HEK293 (cell line): ENCODE data around the gene BTBD9.

ENCODE experiments used
- CTCF ChIA-PET: fragments of 350-600 bp; formaldehyde crosslinking; extraction: SDS; loops from one replicate; lab custom pipeline; 2021; ENCODE audit warnings: antibody characterized with exemption; lab: Yijun Ruan, JAX
- POLR2A ChIA-PET: fragments of 300-600 bp; formaldehyde crosslinking; extraction: SDS; loops from one replicate; lab custom pipeline; 2020; ENCODE audit warnings: antibody characterized with exemption, inconsistent platforms; lab: Yijun Ruan, JAX
- H3K27ac ChIP-seq: fragments of 200-500 bp; sonication (Bioruptor generic); 2 replicates; pipeline ENCODE4 v1.5.1; 2014; ENCODE audit warnings: low read depth, low read length, control low read depth, inconsistent platforms; ENCODE audit errors: extremely low read depth
- H3K36me3 ChIP-seq, 2 experiments: fragments of 200-500 bp in 1 of 2; sonication (Bioruptor generic) in 1 of 2; 1 replicate in 1 of 2; 2 replicates in 1 of 2; pipeline ENCODE4 v1.5.1; 2014 to 2017; ENCODE audit warnings: inconsistent platforms in 2 of 2, low read length in 2 of 2; ENCODE audit not compliant: control insufficient read depth in 2 of 2, insufficient read depth in 1 of 2
- H3K4me1 ChIP-seq: fragments of 200-500 bp; sonication (Bioruptor generic); 2 replicates; pipeline ENCODE4 v1.5.1; 2014; ENCODE audit warnings: mild to moderate bottlenecking, low read length, inconsistent platforms; ENCODE audit not compliant: control insufficient read depth, insufficient read depth
- H3K4me3 ChIP-seq: 2 replicates; pipeline ENCODE4 v1.5.1; 2011; ENCODE audit warnings: low read depth, mild to moderate bottlenecking, control low read depth, low read length, moderate library complexity
- H3K9me3 ChIP-seq: fragments of 200-500 bp; sonication (Bioruptor generic); 2 replicates; pipeline ENCODE4 v1.5.1; 2014; ENCODE audit warnings: low read depth, low read length, inconsistent platforms; ENCODE audit not compliant: control insufficient read depth, insufficient read depth
- BCL11B ChIP-seq: fragments of 450-650 bp; formaldehyde crosslinking; IDR thresholded peaks from 2 replicates; pipeline ENCODE4 v1.5.1; 2016; ENCODE audit warnings: low read depth, missing biosample characterization, missing genetic modification characterization
- BCL6B ChIP-seq: fragments of 450-650 bp; formaldehyde crosslinking; IDR thresholded peaks from 2 replicates; pipeline ENCODE4 v1.5.1; 2017; ENCODE audit warnings: missing biosample characterization, missing genetic modification characterization
- GFI1B ChIP-seq: fragments of 450-650 bp; formaldehyde crosslinking; IDR thresholded peaks from 2 replicates; pipeline ENCODE4 v1.5.1; 2016; ENCODE audit warnings: missing biosample characterization, missing genetic modification characterization
- KLF17 ChIP-seq: fragments of 450-650 bp; formaldehyde crosslinking; IDR thresholded peaks from 2 replicates; pipeline ENCODE4 v1.5.1; 2016; ENCODE audit warnings: missing biosample characterization, missing genetic modification characterization
- OVOL3 ChIP-seq: fragments of 450-650 bp; formaldehyde crosslinking; IDR thresholded peaks from 2 replicates; pipeline ENCODE4 v1.5.1; 2016; ENCODE audit warnings: missing biosample characterization, missing genetic modification characterization
- PBX3 ChIP-seq: sonication (generic); formaldehyde crosslinking; IDR thresholded peaks from 2 replicates; pipeline ENCODE4 v1.8.1; 2022; ENCODE audit warnings: mild to moderate bottlenecking, moderate library complexity, missing genetic modification reagents
- SALL2 ChIP-seq: fragments of 450-650 bp; formaldehyde crosslinking; IDR thresholded peaks from 2 replicates; pipeline ENCODE4 v1.5.0; 2017; ENCODE audit warnings: missing biosample characterization, mild to moderate bottlenecking, missing genetic modification characterization, borderline replicate concordance
- ZFHX2 ChIP-seq: fragments of 450-650 bp; formaldehyde crosslinking; conservative IDR thresholded peaks from 2 replicates; pipeline ENCODE4 v1.5.1; 2016; ENCODE audit warnings: missing biosample characterization, missing genetic modification characterization
- ZFP41 ChIP-seq: fragments of 450-650 bp; formaldehyde crosslinking; IDR thresholded peaks from 2 replicates; pipeline ENCODE4 v1.5.1; 2016; ENCODE audit warnings: missing biosample characterization, missing genetic modification characterization, borderline replicate concordance
- ZFP69B ChIP-seq: fragments of 450-650 bp; formaldehyde crosslinking; IDR thresholded peaks from 2 replicates; pipeline ENCODE4 v1.5.1; 2016; ENCODE audit warnings: missing biosample characterization, missing genetic modification characterization
- ZNF121 ChIP-seq: fragments of 450-650 bp; formaldehyde crosslinking; IDR thresholded peaks from 2 replicates; pipeline ENCODE4 v1.5.1; 2016; ENCODE audit warnings: missing biosample characterization, missing genetic modification characterization
- ZNF202 ChIP-seq: fragments of 450-650 bp; formaldehyde crosslinking; IDR thresholded peaks from 2 replicates; pipeline ENCODE4 v1.5.1; 2016; ENCODE audit warnings: missing biosample characterization, missing genetic modification characterization, borderline replicate concordance
- ZNF214 ChIP-seq: fragments of 450-650 bp; formaldehyde crosslinking; IDR thresholded peaks from 2 replicates; pipeline ENCODE4 v1.5.1; 2017; ENCODE audit warnings: missing biosample characterization, mild to moderate bottlenecking, missing genetic modification characterization, borderline replicate concordance
- ZNF274 ChIP-seq, 2 experiments: fragments of 200-500 bp in 1 of 2; fragments of 450-650 bp in 1 of 2; sonication (Bioruptor generic) in 1 of 2; formaldehyde crosslinking in 1 of 2; IDR thresholded peaks; 2 replicates each; pipeline versions ENCODE4 v1.5.1 to v1.6.1; 2014 to 2016; ENCODE audit warnings: borderline replicate concordance in 1 of 2, inconsistent platforms in 1 of 2, low read length in 1 of 2, missing biosample characterization in 1 of 2, missing genetic modification characterization in 1 of 2
- ZNF596 ChIP-seq: fragments of 450-650 bp; IDR thresholded peaks from 2 replicates; pipeline ENCODE4 v1.5.0; 2018; ENCODE audit warnings: missing biosample characterization, mild to moderate bottlenecking, missing genetic modification characterization, moderate library complexity
- ZNF639 ChIP-seq: fragments of 450-650 bp; formaldehyde crosslinking; IDR thresholded peaks from 2 replicates; pipeline ENCODE4 v1.5.1; 2016; ENCODE audit warnings: missing biosample characterization, missing genetic modification characterization
- TF ChIP-seq, protein P1 (sequence below): fragments of 450-650 bp; formaldehyde crosslinking; IDR thresholded peaks from 2 replicates; pipeline ENCODE4 v1.5.1; 2016; ENCODE audit warnings: missing biosample characterization, missing genetic modification characterization
- TF ChIP-seq, protein P2 (sequence below): fragments of 450-650 bp; formaldehyde crosslinking; IDR thresholded peaks from 2 replicates; pipeline ENCODE4 v1.5.1; 2016; ENCODE audit warnings: missing biosample characterization, missing genetic modification characterization

Gene BTBD9

GRCh38 chr6:38681850-38682249 lies 42.1 kb upstream of the BTBD9 start:
- H3K9me3 ChIP-seq = no peaks in the 10 kb centered on the region
- H3K4me3 ChIP-seq = no peak overlapping the region
- no peak for TF ChIP-seq BCL6B (tag by site-specific recombination)
- no peak for TF ChIP-seq ZFP41 (tag by site-specific recombination)
- TF ChIP-seq ZNF214 = no peak
- TF ChIP-seq BCL11B (tag by site-specific recombination) = no peak
- TF ChIP-seq, protein P1, sequence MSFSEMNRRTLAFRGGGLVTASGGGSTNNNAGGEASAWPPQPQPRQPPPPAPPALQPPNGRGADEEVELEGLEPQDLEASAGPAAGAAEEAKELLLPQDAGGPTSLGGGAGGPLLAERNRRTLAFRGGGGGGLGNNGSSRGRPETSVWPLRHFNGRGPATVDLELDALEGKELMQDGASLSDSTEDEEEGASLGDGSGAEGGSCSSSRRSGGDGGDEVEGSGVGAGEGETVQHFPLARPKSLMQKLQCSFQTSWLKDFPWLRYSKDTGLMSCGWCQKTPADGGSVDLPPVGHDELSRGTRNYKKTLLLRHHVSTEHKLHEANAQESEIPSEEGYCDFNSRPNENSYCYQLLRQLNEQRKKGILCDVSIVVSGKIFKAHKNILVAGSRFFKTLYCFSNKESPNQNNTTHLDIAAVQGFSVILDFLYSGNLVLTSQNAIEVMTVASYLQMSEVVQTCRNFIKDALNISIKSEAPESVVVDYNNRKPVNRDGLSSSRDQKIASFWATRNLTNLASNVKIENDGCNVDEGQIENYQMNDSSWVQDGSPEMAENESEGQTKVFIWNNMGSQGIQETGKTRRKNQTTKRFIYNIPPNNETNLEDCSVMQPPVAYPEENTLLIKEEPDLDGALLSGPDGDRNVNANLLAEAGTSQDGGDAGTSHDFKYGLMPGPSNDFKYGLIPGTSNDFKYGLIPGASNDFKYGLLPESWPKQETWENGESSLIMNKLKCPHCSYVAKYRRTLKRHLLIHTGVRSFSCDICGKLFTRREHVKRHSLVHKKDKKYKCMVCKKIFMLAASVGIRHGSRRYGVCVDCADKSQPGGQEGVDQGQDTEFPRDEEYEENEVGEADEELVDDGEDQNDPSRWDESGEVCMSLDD (tag by site-specific recombination) = no peak
- no peak for TF ChIP-seq ZNF639 (tag by site-specific recombination)
- no peak for TF ChIP-seq ZNF596 (tag by site-specific recombination)
- TF ChIP-seq, protein P2, sequence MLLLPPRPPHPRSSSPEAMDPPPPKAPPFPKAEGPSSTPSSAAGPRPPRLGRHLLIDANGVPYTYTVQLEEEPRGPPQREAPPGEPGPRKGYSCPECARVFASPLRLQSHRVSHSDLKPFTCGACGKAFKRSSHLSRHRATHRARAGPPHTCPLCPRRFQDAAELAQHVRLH (tag by site-specific recombination) = no peak
- no peak for TF ChIP-seq KLF17 (tag by site-specific recombination)
- no peak for TF ChIP-seq ZNF202 (tag by site-specific recombination)
- no peak for TF ChIP-seq ZFP69B (tag by site-specific recombination)
- no peak for TF ChIP-seq ZNF121
- TF ChIP-seq ZNF274 (IDR thresholded peaks at IDR 0.05; ENCODE audit: low read length) = no peak
- TF ChIP-seq ZNF274 (tag by site-specific recombination; IDR thresholded peaks at IDR 0.05; ENCODE audit: borderline replicate concordance) = no peak
- TF ChIP-seq ZFHX2 (tag by site-specific recombination) = no peak
- TF ChIP-seq SALL2 = no peak
- no peak for TF ChIP-seq PBX3
- TF ChIP-seq OVOL3 (tag by site-specific recombination) = no peak
- TF ChIP-seq GFI1B (tag by site-specific recombination) = no peak
- peaks cover 81 to 89% of the 10 kb centered on the region in 2 experiments for H3K36me3 ChIP-seq
- CTCF ChIA-PET = no interaction called here
- H3K27ac ChIP-seq = no peak overlapping the region
- POLR2A ChIA-PET = interaction anchor here (0.9 kb wide), 1 partner anchor 21 kb away, joined by 3 read pairs; the partner anchor contains the start of gene GLO1
- no peaks in the 10 kb centered on the region for H3K4me1 ChIP-seq
